ENCODE results near the gene HHIP.

DNA sequence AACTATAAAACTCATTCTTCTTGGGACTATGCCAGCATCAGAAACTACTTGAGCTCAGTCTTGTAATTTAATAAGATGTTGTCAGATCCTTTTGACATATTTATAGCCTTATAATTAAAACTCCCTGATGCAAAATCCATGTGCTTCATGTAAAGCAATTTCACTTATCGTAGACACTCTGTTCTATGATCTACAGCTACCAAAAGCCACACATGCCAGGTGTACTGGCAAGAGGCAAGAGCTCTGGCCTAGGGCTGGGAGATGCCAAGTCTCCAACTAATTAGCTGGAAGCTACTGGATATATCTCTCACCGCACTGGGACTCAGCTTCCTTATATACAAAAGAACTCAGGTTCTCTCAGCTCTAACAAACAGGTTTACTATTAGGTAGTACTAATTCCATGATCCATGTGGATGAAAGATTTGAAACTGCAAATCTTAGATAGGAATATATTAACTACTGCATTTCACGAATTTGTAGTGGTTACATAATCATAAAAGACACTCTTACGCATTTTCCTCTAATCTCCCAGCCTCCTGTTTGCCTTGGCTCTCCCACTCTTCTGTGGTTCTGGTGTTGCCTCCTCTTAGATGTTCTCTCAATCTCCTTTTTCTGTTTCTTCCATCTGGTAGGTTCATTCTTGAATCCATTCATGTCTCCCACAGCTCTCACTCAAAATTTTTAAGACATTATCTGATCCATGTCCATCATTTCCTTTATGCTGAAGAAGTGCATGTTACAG, 103.0 kb downstream of the HHIP start:
- TF ChIP-seq FOXM1 (IDR thresholded peaks at IDR 0.05; ENCODE audit: borderline replicate concordance) (no peak), FOXA1 (IDR thresholded peaks at IDR 0.05) (no peak), ZNF384 (IDR thresholded peaks at IDR 0.05) (no peak), SP1 (IDR thresholded peaks at IDR 0.05) (no peak), FOXK2 (IDR thresholded peaks at IDR 0.05) (no peak), BHLHE40 (IDR thresholded peaks at IDR 0.05; ENCODE audit: borderline replicate concordance) (no peak)
